ENCODE data around the gene ABCB8.

The ABCB8 gene

GRCh38 chr7:151013356-151013732 lies 14.9 kb upstream of the ABCB8 start:
- TF ChIP-seq CTCF (IDR thresholded peaks at IDR 0.05; ENCODE audit: low read depth, low read length) = no peak
- H3K4me3 ChIP-seq (replicated peaks in 1 of 2; ENCODE audit: low read depth in 2 of 2, low read length in 2 of 2) = peak overlapping the region in 1 of 2 donors; percentile 24
- DNase-seq (ENCODE audit: low read depth in 2 of 2) = no peak

- peak; percentile 55 to 63 for DNase-seq (ENCODE audit: low read depth in 2 of 2)
- H3K4me3 ChIP-seq (replicated peaks in 1 of 2; ENCODE audit: low read depth in 2 of 2, low read length in 2 of 2) = peak overlapping the region in 1 of 2 donors; percentile 24
- peak; percentile 9 for TF ChIP-seq CTCF (IDR thresholded peaks at IDR 0.05; ENCODE audit: low read depth, low read length)
Measured at GRCh38 chr7:151013733-151014497, 14.3 kb upstream of the ABCB8 start.

- no peak for TF ChIP-seq CTCF (IDR thresholded peaks at IDR 0.05; ENCODE audit: low read depth, low read length)
- DNase-seq (ENCODE audit: low read depth in 2 of 2) = peak in 1 of 2 donors; percentile 65
- H3K4me3 ChIP-seq (replicated peaks in 1 of 2; ENCODE audit: low read depth in 2 of 2, low read length in 2 of 2) = no peak overlapping the region
Measured at GRCh38 chr7:151014950-151015349, 13.3 kb upstream of the ABCB8 start.

DNA sequence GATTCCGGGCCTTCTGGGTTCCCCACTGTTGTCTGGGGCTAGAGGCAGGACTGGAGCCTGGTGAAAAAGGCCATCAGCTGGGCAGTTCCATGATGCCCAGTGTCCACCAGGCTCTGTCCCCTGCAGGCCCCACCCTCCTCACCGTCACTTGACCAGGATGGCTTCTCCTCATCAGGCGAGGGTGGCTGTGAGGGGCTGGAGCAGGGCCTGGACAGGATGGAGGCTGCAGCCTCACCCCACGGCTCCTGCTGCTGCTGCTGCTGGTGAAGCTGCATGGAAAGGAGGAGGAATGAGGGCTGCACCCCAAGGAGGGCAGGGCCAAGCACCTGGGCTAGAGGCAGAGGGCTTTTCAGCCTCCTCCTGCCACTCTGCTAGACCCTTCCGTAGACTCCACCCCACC lies 12.3 kb upstream of the ABCB8 start:
- TF ChIP-seq CTCF (IDR thresholded peaks at IDR 0.05; ENCODE audit: low read depth, low read length) = no peak
- H3K4me3 ChIP-seq (replicated peaks in 1 of 2; ENCODE audit: low read depth in 2 of 2, low read length in 2 of 2) = no peak overlapping the region
- DNase-seq (ENCODE audit: low read depth in 2 of 2) = no peak

- H3K4me3 ChIP-seq (replicated peaks in 1 of 2; ENCODE audit: low read depth in 2 of 2, low read length in 2 of 2) = no peak overlapping the region
- no peak for DNase-seq (ENCODE audit: low read depth in 2 of 2)
- TF ChIP-seq CTCF (IDR thresholded peaks at IDR 0.05; ENCODE audit: low read depth, low read length) = no peak
Measured at GRCh38 chr7:151016505-151016904, 11.7 kb upstream of the ABCB8 start.

DNA sequence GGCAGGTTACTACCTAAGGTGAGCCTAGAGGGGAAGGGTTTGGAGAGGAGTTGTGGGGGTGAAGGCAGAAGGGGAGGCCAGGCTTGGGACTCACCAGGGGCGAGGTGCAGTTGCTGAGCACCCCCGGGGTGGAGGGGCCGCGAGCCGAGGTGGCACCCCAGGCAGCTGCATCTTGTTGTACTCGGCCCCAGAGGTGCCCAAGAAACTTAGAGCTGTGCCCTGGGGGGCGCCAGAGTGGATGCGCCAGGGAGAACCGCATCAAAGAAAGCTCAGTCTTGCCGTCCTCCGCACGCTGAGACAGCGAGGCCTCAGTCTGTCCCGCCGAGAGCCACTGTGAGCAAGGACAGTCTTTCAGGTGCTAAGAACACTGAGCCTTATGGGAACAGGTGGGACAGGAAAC lies 11.3 kb upstream of the ABCB8 start:
- TF ChIP-seq CTCF (IDR thresholded peaks at IDR 0.05; ENCODE audit: low read depth, low read length) = no peak
- DNase-seq (ENCODE audit: low read depth in 2 of 2) = no peak

More for the DNA sequence above, 11.3 kb upstream of the ABCB8 start:
- no peak overlapping the region for H3K4me3 ChIP-seq (replicated peaks in 1 of 2; ENCODE audit: low read depth in 2 of 2, low read length in 2 of 2)
